Measurements from ENCODE around the gene HID1.

The HID1 gene

GRCh38 chr17:74925242-74925641 lies 47.3 kb downstream of the HID1 start:
- WGBS: 74% methylated on average over 3 of the region's 3 CpGs
- Histone ChIP-seq H3K4me1 (ENCODE audit: insufficient read depth, low read length) (0 out of 2 replicates have a peak, but pooled peaks cover 2% of the 10 kb centered on the region), H3K36me3 (ENCODE audit: insufficient read depth, low read length) (no peaks in the 10 kb centered on the region), H3K27me3 (ENCODE audit: insufficient read depth, low read length) (peaks cover 87% of the 10 kb centered on the region), H3K27ac (ENCODE audit: low read depth, low read length) (no peak overlapping the region), H3K9me3 (ENCODE audit: insufficient read depth, low read depth, low read length) (no peaks in the 10 kb centered on the region), H3K4me3 (ENCODE audit: low read length) (no peak overlapping the region), H3K9ac (ENCODE audit: low read depth, low read length) (no peak overlapping the region)

- 6% methylated on average over 52 of the region's 54 CpGs for whole genome bisulfite sequencing
- H3K4me3 ChIP-seq (ENCODE audit: low read length): peak within 1 kb of the TSS; percentile 47
- no peaks in the 10 kb centered on the region for H3K9me3 ChIP-seq (ENCODE audit: insufficient read depth, low read depth, low read length)
- no peak within 1 kb of the TSS; the same call in 1 of the 2 replicates for H3K9ac ChIP-seq (ENCODE audit: low read depth, low read length)
- no peak within 1 kb of the TSS for H3K27ac ChIP-seq (ENCODE audit: low read depth, low read length)
- no peaks in the 10 kb centered on the region for H3K36me3 ChIP-seq (ENCODE audit: insufficient read depth, low read length)
- H3K4me1 ChIP-seq (ENCODE audit: insufficient read depth, low read length): 0 out of 2 replicates have a peak, but pooled peaks cover 2% of the 10 kb centered on the region
- peaks cover 85% of the 10 kb centered on the region for H3K27me3 ChIP-seq (ENCODE audit: insufficient read depth, low read length)
These were observed 48.2 kb downstream of the HID1 start, which contains the start of gene OTOP2 for GRCh38 chr17:74924250-74924948. Gene OTOP2 (plus strand): TSS chr17:74924273. CDS start chr17:74924633, 360 bp downstream.

- Histone ChIP-seq H3K4me1 (ENCODE audit: insufficient read depth, low read length) (0 out of 2 replicates have a peak, but pooled peaks cover 2% of the 10 kb centered on the region), H3K4me3 (ENCODE audit: low read length) (peak overlapping the region; percentile 47), H3K36me3 (ENCODE audit: insufficient read depth, low read length) (no peaks in the 10 kb centered on the region), H3K9me3 (ENCODE audit: insufficient read depth, low read depth, low read length) (no peaks in the 10 kb centered on the region), H3K27me3 (ENCODE audit: insufficient read depth, low read length) (peaks cover 82% of the 10 kb centered on the region), H3K27ac (ENCODE audit: low read depth, low read length) (no peak overlapping the region), H3K9ac (ENCODE audit: low read depth, low read length) (no peak overlapping the region)
- WGBS: 4% methylated on average over 59 of the region's 59 CpGs
These were observed 48.9 kb downstream of the HID1 start for GRCh38 chr17:74923538-74924249.

GRCh38 chr17:74922694-74923537 lies 49.6 kb downstream of the HID1 start, which contains the start of gene USH1G:
Gene USH1G (minus strand): TSS chr17:74923255. CDS start chr17:74923073, 182 bp downstream.
- Histone ChIP-seq H3K4me3 (ENCODE audit: low read length) (peak within 1 kb of the TSS; percentile 47), H3K27me3 (ENCODE audit: insufficient read depth, low read length) (peaks cover 74% of the 10 kb centered on the region)

GRCh38 chr17:74922172-74922571 lies 50.4 kb downstream of the HID1 start:
- Histone ChIP-seq H3K27me3 (ENCODE audit: insufficient read depth, low read length) (peaks cover 67% of the 10 kb centered on the region), H3K9me3 (ENCODE audit: insufficient read depth, low read depth, low read length) (no peaks in the 10 kb centered on the region), H3K9ac (ENCODE audit: low read depth, low read length) (no peak overlapping the region), H3K36me3 (ENCODE audit: insufficient read depth, low read length) (no peaks in the 10 kb centered on the region), H3K27ac (ENCODE audit: low read depth, low read length) (no peak overlapping the region), H3K4me1 (ENCODE audit: insufficient read depth, low read length) (0 out of 2 replicates have a peak, but pooled peaks cover 2% of the 10 kb centered on the region), H3K4me3 (ENCODE audit: low read length) (no peak overlapping the region; the same call in 1 of the 2 replicates)
- 82% methylated on average over 6 of the region's 6 CpGs for WGBS

More at GRCh38 chr17:74922694-74923537, 49.6 kb downstream of the HID1 start, which contains the start of gene USH1G:
- H3K9me3 ChIP-seq (ENCODE audit: insufficient read depth, low read depth, low read length): no peaks in the 10 kb centered on the region
- no peak within 1 kb of the TSS for H3K27ac ChIP-seq (ENCODE audit: low read depth, low read length)
- H3K36me3 ChIP-seq (ENCODE audit: insufficient read depth, low read length): no peaks in the 10 kb centered on the region
- 9% methylated on average over 57 of the region's 57 CpGs for WGBS
- H3K9ac ChIP-seq (ENCODE audit: low read depth, low read length): no peak within 1 kb of the TSS
- H3K4me1 ChIP-seq (ENCODE audit: insufficient read depth, low read length): 0 out of 2 replicates have a peak, but pooled peaks cover 2% of the 10 kb centered on the region

- Histone ChIP-seq H3K36me3 (ENCODE audit: insufficient read depth, low read length) (no peaks in the 10 kb centered on the region), H3K4me3 (ENCODE audit: low read length) (no peak overlapping the region), H3K4me1 (ENCODE audit: insufficient read depth, low read length) (0 out of 2 replicates have a peak, but pooled peaks cover 2% of the 10 kb centered on the region), H3K9ac (ENCODE audit: low read depth, low read length) (no peak overlapping the region), H3K27ac (ENCODE audit: low read depth, low read length) (no peak overlapping the region), H3K27me3 (ENCODE audit: insufficient read depth, low read length) (peaks cover 63% of the 10 kb centered on the region), H3K9me3 (ENCODE audit: insufficient read depth, low read depth, low read length) (no peaks in the 10 kb centered on the region)
- 93% methylated on average over 2 of the region's 2 CpGs for WGBS
These were observed 50.8 kb downstream of the HID1 start for GRCh38 chr17:74921769-74922168.

- 68% methylated on average over 19 of the region's 19 CpGs for WGBS
- no peak overlapping the region for H3K27ac ChIP-seq (ENCODE audit: low read depth, low read length)
- no peaks in the 10 kb centered on the region for H3K9me3 ChIP-seq (ENCODE audit: insufficient read depth, low read depth, low read length)
- peaks cover 57% of the 10 kb centered on the region for H3K27me3 ChIP-seq (ENCODE audit: insufficient read depth, low read length)
- H3K9ac ChIP-seq (ENCODE audit: low read depth, low read length): no peak overlapping the region
- no peak overlapping the region for H3K4me3 ChIP-seq (ENCODE audit: low read length)
- no peaks in the 10 kb centered on the region for H3K36me3 ChIP-seq (ENCODE audit: insufficient read depth, low read length)
- 0 out of 2 replicates have a peak, but pooled peaks cover 2% of the 10 kb centered on the region for H3K4me1 ChIP-seq (ENCODE audit: insufficient read depth, low read length)
These were observed 51.4 kb downstream of the HID1 start for GRCh38 chr17:74921026-74921681.

- 61% methylated on average over 5 of the region's 6 CpGs for WGBS
- Histone ChIP-seq H3K9ac (ENCODE audit: low read depth, low read length) (no peak overlapping the region), H3K27ac (ENCODE audit: low read depth, low read length) (no peak overlapping the region), H3K36me3 (ENCODE audit: insufficient read depth, low read length) (no peaks in the 10 kb centered on the region), H3K4me3 (ENCODE audit: low read length) (no peak overlapping the region), H3K4me1 (ENCODE audit: insufficient read depth, low read length) (0 out of 2 replicates have a peak, but pooled peaks cover 2% of the 10 kb centered on the region), H3K9me3 (ENCODE audit: insufficient read depth, low read depth, low read length) (no peaks in the 10 kb centered on the region), H3K27me3 (ENCODE audit: insufficient read depth, low read length) (peaks cover 52% of the 10 kb centered on the region)
These were observed 51.9 kb downstream of the HID1 start for GRCh38 chr17:74920642-74921025.

GRCh38 chr17:74920306-74920620 lies 52.3 kb downstream of the HID1 start:
- no peaks in the 10 kb centered on the region for H3K9me3 ChIP-seq (ENCODE audit: insufficient read depth, low read depth, low read length)
- H3K27ac ChIP-seq (ENCODE audit: low read depth, low read length): no peak overlapping the region
- H3K9ac ChIP-seq (ENCODE audit: low read depth, low read length): no peak overlapping the region
- WGBS: 94% methylated on average over 27 of the region's 27 CpGs
- peaks cover 48% of the 10 kb centered on the region for H3K27me3 ChIP-seq (ENCODE audit: insufficient read depth, low read length)
- no peaks in the 10 kb centered on the region for H3K36me3 ChIP-seq (ENCODE audit: insufficient read depth, low read length)
- H3K4me3 ChIP-seq (ENCODE audit: low read length): no peak overlapping the region
- H3K4me1 ChIP-seq (ENCODE audit: insufficient read depth, low read length): 0 out of 2 replicates have a peak, but pooled peaks cover 2% of the 10 kb centered on the region

GRCh38 chr17:74919440-74920305 lies 52.9 kb downstream of the HID1 start:
- 89% methylated on average over 67 of the region's 67 CpGs for WGBS
- no peak overlapping the region for H3K4me3 ChIP-seq (ENCODE audit: low read length)
- H3K27me3 ChIP-seq (ENCODE audit: insufficient read depth, low read length): peaks cover 42% of the 10 kb centered on the region
- 0 out of 2 replicates have a peak, but pooled peaks cover 2% of the 10 kb centered on the region for H3K4me1 ChIP-seq (ENCODE audit: insufficient read depth, low read length)
- H3K9me3 ChIP-seq (ENCODE audit: insufficient read depth, low read depth, low read length): no peaks in the 10 kb centered on the region
- H3K9ac ChIP-seq (ENCODE audit: low read depth, low read length): no peak overlapping the region
- H3K27ac ChIP-seq (ENCODE audit: low read depth, low read length): no peak overlapping the region
- H3K36me3 ChIP-seq (ENCODE audit: insufficient read depth, low read length): no peaks in the 10 kb centered on the region
